DOHH2 (cell line): Measurements from ENCODE around the gene UPF3A.
"Not testable (repeated sequence)": the region's sequence is repeated elsewhere in the genome, so short reads cannot be mapped to it uniquely, and the experiment has no call there.

Source experiments
- H3F3A ChIP-seq: fragments of 200-600 bp; sonication (generic), shearing (Covaris generic); 2 replicates; pipeline ENCODE4 v1.6.0; 2016; ENCODE audit warnings: antibody characterized with exemption, mild to moderate bottlenecking; ENCODE audit not compliant: control insufficient read depth, insufficient read depth
- H3K27ac ChIP-seq: fragments of 200-600 bp; sonication (generic); 2 replicates; pipeline ENCODE4 v1.5.1; 2014; ENCODE audit warnings: low read depth, mild to moderate bottlenecking, low read length, moderate library complexity
- H3K27me3 ChIP-seq: fragments of 200-600 bp; sonication (generic); 2 replicates; pipeline ENCODE4 v1.6.1; 2014; ENCODE audit warnings: mild to moderate bottlenecking, low read length, mixed read lengths; ENCODE audit not compliant: control insufficient read depth
- H3K36me3 ChIP-seq: fragments of 200-600 bp; sonication (generic); 2 replicates; pipeline ENCODE4 v1.6.1; 2014; ENCODE audit warnings: mild to moderate bottlenecking, low read length, moderate library complexity, mixed read lengths; ENCODE audit not compliant: control insufficient read depth
- H3K4me1 ChIP-seq: fragments of 200-600 bp; sonication (generic); 2 replicates; pipeline ENCODE4 v1.6.1; 2014; ENCODE audit warnings: mild to moderate bottlenecking, low read length, mixed read lengths; ENCODE audit not compliant: control insufficient read depth
- H3K4me2 ChIP-seq: fragments of 200-600 bp; sonication (generic); 2 replicates; pipeline ENCODE4 v1.6.0; 2014; ENCODE audit warnings: mild to moderate bottlenecking, low read length, moderate library complexity
- H3K4me3 ChIP-seq: fragments of 200-600 bp; sonication (generic); 2 replicates; pipeline ENCODE4 v1.5.1; 2014; ENCODE audit warnings: mild to moderate bottlenecking, low read length, mixed read lengths
- H3K79me2 ChIP-seq: fragments of 200-600 bp; sonication (generic); 2 replicates; pipeline ENCODE4 v1.6.1; 2014; ENCODE audit warnings: mild to moderate bottlenecking, low read length, mixed read lengths; ENCODE audit not compliant: control insufficient read depth
- H3K9me2 ChIP-seq: fragments of 200-600 bp; sonication (generic); replicated peaks from 2 replicates; pipeline ENCODE4 v1.6.1; 2014; ENCODE audit warnings: mild to moderate bottlenecking, low read length, mixed read lengths; ENCODE audit not compliant: control insufficient read depth
- H3K9me3 ChIP-seq: fragments of 200-600 bp; sonication (generic); 2 replicates; pipeline ENCODE4 v1.6.1; 2014; ENCODE audit warnings: antibody characterized with exemption, low read length, mixed read lengths; ENCODE audit not compliant: control insufficient read depth, insufficient read depth
- H4K20me1 ChIP-seq: fragments of 200-600 bp; sonication (generic); 2 replicates; pipeline ENCODE4 v1.6.0; 2014; ENCODE audit warnings: low read depth, mild to moderate bottlenecking, antibody characterized with exemption, low read length, moderate library complexity; ENCODE audit not compliant: control insufficient read depth, insufficient read depth
- EZH2phosphoT487 ChIP-seq: fragments of 200-600 bp; sonication (generic); IDR thresholded peaks from 2 replicates; pipeline ENCODE4 v1.6.1; 2017; ENCODE audit warnings: borderline replicate concordance, mild to moderate bottlenecking, antibody characterized with exemption, low read length, moderate library complexity, mixed read lengths
- TF ChIP-seq, protein P1 (sequence below): fragments of 200-600 bp; sonication (generic); IDR thresholded peaks from one replicate; pipeline ENCODE4 v1.5.1; 2014; ENCODE audit warnings: antibody characterized with exemption, mild to moderate bottlenecking, low read depth, low read length; ENCODE audit not compliant: poor library complexity, severe bottlenecking

UPF3A gene

DNA sequence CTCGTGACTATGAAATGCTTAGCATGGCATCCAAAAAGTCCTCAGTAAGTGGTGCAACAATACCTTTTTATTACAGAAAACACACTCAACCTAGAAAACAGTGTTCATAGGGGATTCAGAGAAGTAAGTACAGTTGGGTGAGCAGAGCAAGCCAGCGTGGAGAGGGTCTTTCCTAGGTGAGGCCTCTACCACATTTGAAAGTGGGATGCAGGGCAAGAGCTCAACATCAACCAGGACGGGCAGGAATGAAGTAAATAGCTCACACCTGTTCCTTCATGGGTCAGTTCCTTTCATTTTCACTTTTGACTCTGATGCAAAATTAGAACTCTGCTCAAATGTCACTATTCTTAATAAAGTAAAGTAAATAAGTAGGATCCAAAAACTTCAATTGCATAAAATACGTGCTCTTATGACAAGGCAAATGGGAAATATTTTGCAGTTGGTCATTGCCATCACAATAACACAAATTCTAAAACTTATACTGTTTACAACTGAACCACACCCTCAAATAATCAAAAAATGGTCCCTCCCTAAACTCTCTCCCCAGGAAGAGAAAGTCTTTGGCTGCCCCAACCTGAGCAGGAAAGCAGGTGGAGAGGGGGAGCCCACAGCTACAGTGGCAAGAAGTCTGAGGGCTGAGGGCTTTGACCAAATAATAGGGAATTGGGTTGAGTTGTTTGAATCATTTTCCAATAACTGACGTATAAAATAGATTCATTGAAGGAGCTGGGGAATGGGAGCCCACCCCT is 53.1 kb downstream of the UPF3A start:
- H3K79me2 ChIP-seq, result no peaks in the 10 kb centered on the region
- no peaks in the 10 kb centered on the region for H3K9me2 ChIP-seq
- H3K4me1 ChIP-seq, result peaks cover 60% of the 10 kb centered on the region
- TF ChIP-seq EZH2phosphoT487, result no peak
- TF ChIP-seq, protein P1, sequence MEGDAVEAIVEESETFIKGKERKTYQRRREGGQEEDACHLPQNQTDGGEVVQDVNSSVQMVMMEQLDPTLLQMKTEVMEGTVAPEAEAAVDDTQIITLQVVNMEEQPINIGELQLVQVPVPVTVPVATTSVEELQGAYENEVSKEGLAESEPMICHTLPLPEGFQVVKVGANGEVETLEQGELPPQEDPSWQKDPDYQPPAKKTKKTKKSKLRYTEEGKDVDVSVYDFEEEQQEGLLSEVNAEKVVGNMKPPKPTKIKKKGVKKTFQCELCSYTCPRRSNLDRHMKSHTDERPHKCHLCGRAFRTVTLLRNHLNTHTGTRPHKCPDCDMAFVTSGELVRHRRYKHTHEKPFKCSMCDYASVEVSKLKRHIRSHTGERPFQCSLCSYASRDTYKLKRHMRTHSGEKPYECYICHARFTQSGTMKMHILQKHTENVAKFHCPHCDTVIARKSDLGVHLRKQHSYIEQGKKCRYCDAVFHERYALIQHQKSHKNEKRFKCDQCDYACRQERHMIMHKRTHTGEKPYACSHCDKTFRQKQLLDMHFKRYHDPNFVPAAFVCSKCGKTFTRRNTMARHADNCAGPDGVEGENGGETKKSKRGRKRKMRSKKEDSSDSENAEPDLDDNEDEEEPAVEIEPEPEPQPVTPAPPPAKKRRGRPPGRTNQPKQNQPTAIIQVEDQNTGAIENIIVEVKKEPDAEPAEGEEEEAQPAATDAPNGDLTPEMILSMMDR, result no peak
- peaks cover 35% of the 10 kb centered on the region for H3F3A ChIP-seq
- H3K4me2 ChIP-seq, result peak overlapping the region; percentile 64
- no peaks in the 10 kb centered on the region for H3K27me3 ChIP-seq
- peak overlapping the region; percentile 55 for H3K4me3 ChIP-seq
- peaks cover 14% of the 10 kb centered on the region for H3K36me3 ChIP-seq
- H3K27ac ChIP-seq, result peak overlapping the region; percentile 74
- no peaks in the 10 kb centered on the region for H4K20me1 ChIP-seq
- H3K9me3 ChIP-seq, result no peaks in the 10 kb centered on the region

DNA sequence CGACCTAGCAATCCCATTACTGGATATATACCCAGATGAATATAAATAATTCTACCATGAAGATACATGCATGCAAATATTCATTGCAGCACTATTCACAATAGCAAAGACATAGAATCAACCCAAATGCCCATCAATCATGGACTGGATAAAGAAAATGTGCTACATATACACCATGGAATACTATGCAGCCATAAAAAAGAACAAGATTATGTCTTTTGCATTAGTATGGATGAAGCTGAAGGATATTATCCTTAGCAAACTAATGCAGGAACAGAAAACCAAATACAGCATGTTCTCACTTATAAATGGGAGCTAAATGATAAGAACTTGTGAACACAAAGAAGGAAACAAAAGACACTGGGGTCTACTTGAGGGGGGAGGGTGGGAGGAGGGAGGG is 55.1 kb downstream of the UPF3A start:
- not testable (repeated sequence) for H3K27ac ChIP-seq, H3K27me3 ChIP-seq, H3K4me2 ChIP-seq, H3K9me2 ChIP-seq, H3K4me3 ChIP-seq, H3K79me2 ChIP-seq, H3K36me3 ChIP-seq, H3K9me3 ChIP-seq, H4K20me1 ChIP-seq
- Histone ChIP-seq H3K4me1 (peaks cover 80% of the 10 kb centered on the region), H3F3A (peaks cover 33% of the 10 kb centered on the region)

DNA sequence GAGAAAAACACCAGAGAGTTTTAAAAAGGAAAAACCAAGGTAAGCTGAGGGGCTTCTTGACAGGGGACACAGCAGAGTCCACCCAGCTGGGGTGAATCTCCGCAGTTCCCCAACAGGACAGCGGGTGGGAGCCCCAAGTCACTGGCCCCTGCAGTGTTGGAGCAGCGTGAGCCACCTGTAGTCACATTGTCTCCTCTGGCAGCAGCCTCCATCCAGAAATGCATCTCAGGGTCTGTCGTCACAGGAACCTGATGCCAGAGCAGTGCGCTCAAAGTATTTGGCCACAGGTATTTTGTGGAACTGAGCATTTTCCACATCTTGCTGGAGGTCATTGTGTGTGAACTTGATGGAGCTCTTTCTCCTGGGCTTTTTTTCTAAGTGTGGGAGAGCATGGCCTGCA is 57.6 kb downstream of the UPF3A start:
- peaks cover 19% of the 10 kb centered on the region for H3F3A ChIP-seq
- no peak overlapping the region for H3K4me3 ChIP-seq
- no peaks in the 10 kb centered on the region for H3K79me2 ChIP-seq
- no peaks in the 10 kb centered on the region for H3K9me3 ChIP-seq
- no peaks in the 10 kb centered on the region for H3K27me3 ChIP-seq
- no peaks in the 10 kb centered on the region for H4K20me1 ChIP-seq
- peaks cover 63% of the 10 kb centered on the region for H3K4me1 ChIP-seq
- H3K9me2 ChIP-seq, result no peaks in the 10 kb centered on the region
- 0 out of 2 replicates have a peak overlapping the region, but pooled peaks have one; percentile 73 for H3K27ac ChIP-seq
- no peaks in the 10 kb centered on the region for H3K36me3 ChIP-seq
- peak overlapping the region; percentile 86 for H3K4me2 ChIP-seq
- no peak for TF ChIP-seq EZH2phosphoT487
- TF ChIP-seq, protein P1, result no peak

DNA sequence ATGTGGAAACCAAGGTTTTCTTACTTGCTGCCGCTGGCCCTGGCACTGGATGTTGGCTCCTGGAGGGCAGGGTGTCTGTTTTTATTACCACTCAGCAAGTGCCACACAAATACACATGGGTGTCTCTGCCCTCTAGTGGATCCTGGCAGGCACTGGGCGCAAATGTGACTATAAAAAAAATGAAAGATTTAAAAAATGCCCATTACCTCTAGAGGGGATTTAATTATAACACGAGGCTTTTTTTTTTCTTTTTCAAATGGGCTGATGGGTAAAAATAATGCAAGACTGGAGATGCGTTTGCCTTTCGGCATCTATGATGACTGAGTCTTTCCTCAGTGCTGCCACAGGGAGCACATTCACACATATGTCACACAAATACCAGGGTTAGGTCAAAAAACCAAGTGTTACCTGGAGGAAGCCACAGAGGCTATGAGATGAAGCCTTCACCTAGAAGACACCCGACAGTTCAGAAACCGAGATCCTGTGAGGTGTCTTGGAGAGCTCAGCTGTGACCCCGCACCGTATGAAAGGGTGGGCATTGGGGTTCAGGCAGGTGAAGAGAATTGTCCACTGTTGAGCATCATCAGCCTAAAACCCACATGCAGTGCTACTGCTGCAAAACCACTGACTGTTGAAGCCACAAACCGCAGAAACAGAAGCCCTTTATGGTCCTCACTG is 58.6 kb downstream of the UPF3A start:
- Histone ChIP-seq H3K4me1 (peaks cover 52% of the 10 kb centered on the region), H3K4me3 (peak overlapping the region; percentile 60), H3K79me2 (no peaks in the 10 kb centered on the region), H3K36me3 (no peaks in the 10 kb centered on the region), H3K9me3 (no peaks in the 10 kb centered on the region), H3K27me3 (no peaks in the 10 kb centered on the region), H3K4me2 (peak overlapping the region; percentile 86), H3F3A (peaks cover 16% of the 10 kb centered on the region), H3K27ac (peak overlapping the region; percentile 73), H3K9me2 (no peaks in the 10 kb centered on the region), H4K20me1 (no peaks in the 10 kb centered on the region)
- TF ChIP-seq, protein P1, result peak; percentile 85
- no peak for TF ChIP-seq EZH2phosphoT487
